NB4 (cell line): Measurements from ENCODE around the gene GNAI1.

ENCODE experiments used
- MYC ChIP-seq: IDR thresholded peaks from 2 replicates; pipeline ENCODE4 v1.6.1; 2011; ENCODE audit warnings: low read depth, low read length
- TF ChIP-seq, protein P1 (sequence below): IDR thresholded peaks from one replicate; pipeline ENCODE4 v1.5.1; 2012; ENCODE audit warnings: low read depth, low read length

DNA sequence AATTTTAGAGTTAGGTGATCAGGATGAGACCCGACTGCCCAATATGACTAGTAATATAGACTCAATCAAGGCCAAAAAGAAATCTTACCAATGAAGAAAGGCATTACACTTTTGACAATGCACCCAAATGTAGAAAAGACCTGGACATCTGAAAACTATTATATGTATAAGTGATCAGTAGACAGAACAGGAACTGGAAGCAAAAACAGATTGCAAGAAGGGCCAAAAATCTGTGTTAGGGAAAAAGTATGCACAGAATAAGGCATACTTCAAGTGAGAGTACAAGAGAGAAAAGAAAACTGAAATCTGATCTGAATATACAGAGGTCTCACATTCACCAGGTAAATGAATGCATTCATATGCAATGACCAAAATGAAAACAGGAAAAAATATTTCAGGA lies 107.0 kb downstream of the GNAI1 start:
- TF ChIP-seq, protein P1, sequence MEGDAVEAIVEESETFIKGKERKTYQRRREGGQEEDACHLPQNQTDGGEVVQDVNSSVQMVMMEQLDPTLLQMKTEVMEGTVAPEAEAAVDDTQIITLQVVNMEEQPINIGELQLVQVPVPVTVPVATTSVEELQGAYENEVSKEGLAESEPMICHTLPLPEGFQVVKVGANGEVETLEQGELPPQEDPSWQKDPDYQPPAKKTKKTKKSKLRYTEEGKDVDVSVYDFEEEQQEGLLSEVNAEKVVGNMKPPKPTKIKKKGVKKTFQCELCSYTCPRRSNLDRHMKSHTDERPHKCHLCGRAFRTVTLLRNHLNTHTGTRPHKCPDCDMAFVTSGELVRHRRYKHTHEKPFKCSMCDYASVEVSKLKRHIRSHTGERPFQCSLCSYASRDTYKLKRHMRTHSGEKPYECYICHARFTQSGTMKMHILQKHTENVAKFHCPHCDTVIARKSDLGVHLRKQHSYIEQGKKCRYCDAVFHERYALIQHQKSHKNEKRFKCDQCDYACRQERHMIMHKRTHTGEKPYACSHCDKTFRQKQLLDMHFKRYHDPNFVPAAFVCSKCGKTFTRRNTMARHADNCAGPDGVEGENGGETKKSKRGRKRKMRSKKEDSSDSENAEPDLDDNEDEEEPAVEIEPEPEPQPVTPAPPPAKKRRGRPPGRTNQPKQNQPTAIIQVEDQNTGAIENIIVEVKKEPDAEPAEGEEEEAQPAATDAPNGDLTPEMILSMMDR = no peak
- no peak for TF ChIP-seq MYC
